ENCODE measurements around the gene CSRNP3.
"Not testable (repeated sequence)": the region's sequence is repeated elsewhere in the genome, so short reads cannot be mapped to it uniquely, and the experiment has no call there.

Gene CSRNP3

GRCh38 chr2:165634855-165635254 is 165.4 kb downstream of the CSRNP3 start:
- DNase-seq (ENCODE audit: low spot score) = no peak

GRCh38 chr2:165635532-165635931 is 166.0 kb downstream of the CSRNP3 start:
- DNase-seq (ENCODE audit: low spot score) = no peak

- DNase-seq (ENCODE audit: low spot score) = no peak
Observed at GRCh38 chr2:165636959-165637358, 167.5 kb downstream of the CSRNP3 start.

GRCh38 chr2:165637396-165637795 is 167.9 kb downstream of the CSRNP3 start:
- no peak for DNase-seq (ENCODE audit: low spot score)

- DNase-seq (ENCODE audit: low spot score) = no peak
Observed at GRCh38 chr2:165639504-165639903, 170.0 kb downstream of the CSRNP3 start.

- no peak for DNase-seq (ENCODE audit: low spot score)
Observed at GRCh38 chr2:165640247-165640929, 170.9 kb downstream of the CSRNP3 start.

GRCh38 chr2:165645930-165646831 is 176.7 kb downstream of the CSRNP3 start:
- DNase-seq (ENCODE audit: low spot score) = no peak

- DNase-seq (ENCODE audit: low spot score) = no peak
Observed at GRCh38 chr2:165647409-165647808, 177.9 kb downstream of the CSRNP3 start.

- DNase-seq (ENCODE audit: low spot score) = no peak
Observed at GRCh38 chr2:165648801-165649200, 179.3 kb downstream of the CSRNP3 start.

GRCh38 chr2:165651233-165651632 is 181.7 kb downstream of the CSRNP3 start:
- no peak for DNase-seq (ENCODE audit: low spot score)

GRCh38 chr2:165655661-165656060 is 186.2 kb downstream of the CSRNP3 start:
- DNase-seq (ENCODE audit: low spot score) = no peak

GRCh38 chr2:165660361-165660760 is 190.9 kb downstream of the CSRNP3 start:
- DNase-seq (ENCODE audit: low spot score) = no peak

GRCh38 chr2:165662720-165663119 is 193.2 kb downstream of the CSRNP3 start:
- DNase-seq (ENCODE audit: low spot score) = no peak

GRCh38 chr2:165665614-165666013 is 196.1 kb downstream of the CSRNP3 start:
- no peak for DNase-seq (ENCODE audit: low spot score)

- not testable (repeated sequence) for DNase-seq (ENCODE audit: low spot score)
Observed at GRCh38 chr2:165666073-165666472, 196.6 kb downstream of the CSRNP3 start.

- no peak for DNase-seq (ENCODE audit: low spot score)
Observed at GRCh38 chr2:165666605-165667004, 197.1 kb downstream of the CSRNP3 start.

GRCh38 chr2:165667375-165667774 is 197.9 kb downstream of the CSRNP3 start:
- no peak for DNase-seq (ENCODE audit: low spot score)

GRCh38 chr2:165674780-165675179 is 205.3 kb downstream of the CSRNP3 start:
- DNase-seq (ENCODE audit: low spot score) = no peak

GRCh38 chr2:165675551-165675968 is 206.1 kb downstream of the CSRNP3 start:
- no peak for DNase-seq (ENCODE audit: low spot score)

GRCh38 chr2:165678882-165679281 is 209.4 kb downstream of the CSRNP3 start:
- DNase-seq (ENCODE audit: low spot score) = no peak

GRCh38 chr2:165679621-165680020 is 210.1 kb downstream of the CSRNP3 start:
- DNase-seq (ENCODE audit: low spot score) = no peak

- DNase-seq (ENCODE audit: low spot score) = no peak
Observed at GRCh38 chr2:165681841-165682240, 212.3 kb downstream of the CSRNP3 start.

GRCh38 chr2:165682546-165682945 is 213.0 kb downstream of the CSRNP3 start:
- no peak for DNase-seq (ENCODE audit: low spot score)
